CD4-positive, alpha-beta T cell (primary cell): Measurements from ENCODE around the gene CBARP. TPM values are rescaled to one million over a fixed set of nuclear protein-coding genes. Genes with fewer than 3 reads are reported as not detected.

ENCODE experiments used
- ATAC-seq: fragments of 200-7000 bp; cut with Tn5 transposase; one replicate; pipeline ENCODE4 v1.10.0; 2022; ENCODE audit warnings: mild to moderate bottlenecking; ENCODE audit not compliant: poor library complexity
- CTCF ChIA-PET: fragments of 350-600 bp; sonication (Branson Sonifier 250); formaldehyde crosslinking; loops from one replicate; lab custom pipeline; 2021; ENCODE audit warnings: antibody characterized with exemption, inconsistent platforms; lab: Charles Lee
- POLR2A ChIA-PET: fragments of 350-600 bp; sonication (Branson Sonifier 250); formaldehyde crosslinking; loops from one replicate; lab custom pipeline; 2021; ENCODE audit warnings: antibody characterized with exemption, inconsistent platforms; lab: Charles Lee
- DNase-seq, 14 experiments: peaks; one replicate each; pipeline ENCODE4 v3.0.0-alpha.2; 2013 to 2020; ENCODE audit warnings: mixed read lengths in 2 of 14
- H3K27ac ChIP-seq, 2 donors: one replicate each; pipeline versions ENCODE4 v1.5.1 to v1.7.0; 2013; ENCODE audit warnings: low read length in 2 of 2, low read depth in 1 of 2, mild to moderate bottlenecking in 1 of 2
- H3K27me3 ChIP-seq, 2 experiments: 1 replicate in 1 of 2; 2 replicates in 1 of 2; pipeline versions ENCODE4 v1.6.1 to v1.7.0; 2013; ENCODE audit warnings: low read length in 2 of 2, control low read depth in 1 of 2, mild to moderate bottlenecking in 1 of 2, moderate library complexity in 1 of 2; ENCODE audit not compliant: insufficient read depth in 2 of 2, control insufficient read depth in 1 of 2
- H3K36me3 ChIP-seq: one replicate; pipeline ENCODE4 v1.6.1; 2013; ENCODE audit warnings: low read length, control low read depth; ENCODE audit not compliant: insufficient read depth
- H3K4me1 ChIP-seq: one replicate; pipeline ENCODE4 v1.6.1; 2013; ENCODE audit warnings: low read length, control low read depth; ENCODE audit not compliant: insufficient read depth
- H3K4me3 ChIP-seq: one replicate; pipeline ENCODE4 v1.5.1; 2013; ENCODE audit warnings: mild to moderate bottlenecking, low read length, moderate library complexity
- H3K9me3 ChIP-seq, 2 experiments: 1 replicate in 1 of 2; 2 replicates in 1 of 2; pipeline versions ENCODE4 v1.6.1 to v1.7.0; 2013; ENCODE audit warnings: low read length in 2 of 2, mild to moderate bottlenecking in 2 of 2, control low read depth in 1 of 2, moderate library complexity in 1 of 2; ENCODE audit not compliant: control insufficient read depth in 1 of 2, insufficient read depth in 1 of 2
- H3K27ac Mint-ChIP-seq: one replicate; pipeline ENCODE4 v1.8.0; 2020; ENCODE audit warnings: mixed read lengths
- H3K27me3 Mint-ChIP-seq: one replicate; pipeline ENCODE4 v1.8.0; 2021; ENCODE audit warnings: mixed read lengths
- H3K36me3 Mint-ChIP-seq: one replicate; pipeline ENCODE4 v1.8.0; 2021; ENCODE audit warnings: low read depth, mixed read lengths
- H3K4me1 Mint-ChIP-seq: one replicate; pipeline ENCODE4 v1.8.0; 2021; ENCODE audit warnings: low read depth, mixed read lengths
- H3K4me3 Mint-ChIP-seq: one replicate; pipeline ENCODE4 v1.8.0; 2020; ENCODE audit warnings: mild to moderate bottlenecking, mixed read lengths
- H3K9me3 Mint-ChIP-seq: one replicate; pipeline ENCODE4 v1.8.0; 2020; ENCODE audit warnings: mixed read lengths
- intact Hi-C, 2 experiments: fragments of 100-400 bp; cut with DNase I in 1 of 2; cut with micrococcal nuclease in 1 of 2; formaldehyde crosslinking; loops; one replicate each; pipeline versions ENCODE4 v1.15.1 to v1.9.0; 2023 to 2025; cut with DNase I, micrococcal nuclease
- total RNA-seq, 174 experiments: library from RNA in 2 of 174; stranded (reverse) in 2 of 174; gene quantifications; one replicate each; pipeline ENCODE4 v1.2.3 and lab custom pipeline; 2021 to 2026
- TF ChIP-seq, protein P1 (sequence below): fragments of 200-600 bp; IDR thresholded peaks from one replicate; pipeline ENCODE4 v1.8.0; 2022; ENCODE audit warnings: antibody characterized with exemption, mild to moderate bottlenecking

CBARP gene
- total RNA-seq, 2 experiments from 2014 or later: 0.22 TPM; not detected in 1

DNA sequence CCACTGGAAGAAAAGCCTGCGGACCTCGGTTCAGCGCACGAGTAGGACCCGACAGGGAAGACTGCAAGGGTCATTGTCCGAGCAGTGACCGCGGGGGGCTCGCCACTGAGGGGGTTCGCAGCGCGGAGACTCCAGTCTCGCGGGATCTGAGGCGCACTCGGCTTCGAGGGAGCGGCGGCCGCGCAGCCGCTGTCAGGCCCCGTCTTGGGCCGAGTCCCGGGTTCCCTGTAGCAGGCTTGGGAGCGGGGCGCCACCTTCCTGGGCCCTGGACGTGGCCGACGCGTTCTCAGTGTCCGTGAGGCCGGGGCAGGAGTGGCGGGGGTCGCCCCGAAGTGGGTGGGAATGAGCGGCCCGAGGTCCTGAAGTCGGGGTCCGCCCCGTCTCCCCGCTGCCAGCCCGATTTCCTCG is 37.1 kb upstream of the CBARP start:
- no peaks in the 10 kb centered on the region for H3K27me3 Mint-ChIP-seq
- peak overlapping the region; percentile 72 for H3K4me3 Mint-ChIP-seq
- Histone ChIP-seq H3K4me3 (peak overlapping the region; percentile 32), H3K27me3 (no peaks in the 10 kb centered on the region), H3K36me3 (peaks cover 78% of the 10 kb centered on the region), H3K9me3 (no peaks in the 10 kb centered on the region), H3K27ac (peak overlapping the region; percentile 52 to 80), H3K4me1 (peaks cover 77% of the 10 kb centered on the region)
- peak overlapping the region; percentile 96 for H3K27ac Mint-ChIP-seq
- H3K9me3 Mint-ChIP-seq: no peaks in the 10 kb centered on the region
- intact Hi-C loops: loop anchor here (5.0 to 10.0 kb wide), 4 partner anchors 77 to 200 kb away; partner anchors contain the start of genes C19orf25 (in 1 of the 2), DAZAP1 (in 1 of the 2), GAMT (in 1 of the 2) and RPS15 (in 1 of the 2)
- CTCF ChIA-PET: interaction anchor here (0.7 to 4.3 kb wide), 4 partner anchors 9 to 31 kb away, joined by 3 to 26 read pairs (median 10); no protein-coding TSS in a partner anchor
- TF ChIP-seq, protein P1, sequence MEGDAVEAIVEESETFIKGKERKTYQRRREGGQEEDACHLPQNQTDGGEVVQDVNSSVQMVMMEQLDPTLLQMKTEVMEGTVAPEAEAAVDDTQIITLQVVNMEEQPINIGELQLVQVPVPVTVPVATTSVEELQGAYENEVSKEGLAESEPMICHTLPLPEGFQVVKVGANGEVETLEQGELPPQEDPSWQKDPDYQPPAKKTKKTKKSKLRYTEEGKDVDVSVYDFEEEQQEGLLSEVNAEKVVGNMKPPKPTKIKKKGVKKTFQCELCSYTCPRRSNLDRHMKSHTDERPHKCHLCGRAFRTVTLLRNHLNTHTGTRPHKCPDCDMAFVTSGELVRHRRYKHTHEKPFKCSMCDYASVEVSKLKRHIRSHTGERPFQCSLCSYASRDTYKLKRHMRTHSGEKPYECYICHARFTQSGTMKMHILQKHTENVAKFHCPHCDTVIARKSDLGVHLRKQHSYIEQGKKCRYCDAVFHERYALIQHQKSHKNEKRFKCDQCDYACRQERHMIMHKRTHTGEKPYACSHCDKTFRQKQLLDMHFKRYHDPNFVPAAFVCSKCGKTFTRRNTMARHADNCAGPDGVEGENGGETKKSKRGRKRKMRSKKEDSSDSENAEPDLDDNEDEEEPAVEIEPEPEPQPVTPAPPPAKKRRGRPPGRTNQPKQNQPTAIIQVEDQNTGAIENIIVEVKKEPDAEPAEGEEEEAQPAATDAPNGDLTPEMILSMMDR: no peak
- peaks cover 76% of the 10 kb centered on the region for H3K36me3 Mint-ChIP-seq
- peaks cover 58% of the 10 kb centered on the region for H3K4me1 Mint-ChIP-seq
- DNase-seq (peak in 2 of 14 experiments; percentile 41 to 71), ATAC-seq (no peak)
- POLR2A ChIA-PET: interaction anchor here (0.6 to 1.8 kb wide), 33 partner anchors 9 to 1153 kb away, joined by 3 to 25 read pairs (median 4); partner anchors contain the start of genes ABCA7, ARHGAP45, ATP5F1D and CNN2

DNA sequence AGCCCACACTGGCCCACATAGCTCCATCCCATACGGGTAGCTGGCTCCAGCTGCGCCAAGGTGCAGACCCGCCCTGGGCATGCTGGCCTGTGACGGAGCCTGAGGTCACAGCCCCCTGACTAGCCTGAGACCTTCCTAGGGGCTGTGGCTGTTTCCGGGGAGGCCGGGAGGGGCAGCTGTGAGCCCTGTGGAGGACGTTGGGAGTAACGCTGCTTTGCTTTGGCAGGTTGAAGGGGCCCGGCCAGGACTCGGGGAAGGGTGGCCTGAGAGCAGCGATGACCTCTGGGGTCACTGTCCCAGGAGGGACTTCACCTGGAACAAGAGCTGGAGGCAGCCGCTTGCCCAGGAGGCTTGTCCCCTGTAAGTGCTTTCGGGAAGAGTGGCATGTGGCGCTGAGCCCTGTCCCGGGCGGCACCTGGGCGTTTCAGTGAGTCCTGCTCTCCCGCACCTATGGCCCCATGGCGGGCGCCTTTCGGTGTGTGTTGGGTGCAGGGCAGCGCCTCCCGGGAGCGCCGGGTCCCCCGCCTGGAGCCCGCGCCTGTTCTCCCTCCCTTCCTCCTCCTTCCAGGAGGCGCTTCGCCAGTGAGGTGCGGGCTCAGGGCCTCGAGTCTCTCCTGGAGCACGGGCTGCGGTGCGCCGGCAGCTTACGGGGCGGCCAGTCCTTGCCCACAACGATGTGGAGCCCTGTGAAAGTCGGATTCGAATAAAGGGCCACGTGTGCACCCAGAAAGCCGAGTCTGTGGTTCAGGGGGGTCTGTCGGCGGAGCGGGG is 36.5 kb upstream of the CBARP start:
- Mint-ChIP-seq H3K27ac (peak overlapping the region; percentile 82), H3K9me3 (no peaks in the 10 kb centered on the region), H3K36me3 (peaks cover 73% of the 10 kb centered on the region), H3K27me3 (no peaks in the 10 kb centered on the region), H3K4me3 (peak overlapping the region; percentile 81), H3K4me1 (peaks cover 54% of the 10 kb centered on the region)
- ChIA-PET CTCF (interaction anchor here (4.3 kb wide), 1 partner anchor 30 kb away, joined by 26 read pairs; no protein-coding TSS in a partner anchor), POLR2A (interaction anchor here (0.7 to 1.8 kb wide), 4 partner anchors 30 to 207 kb away, joined by 3 to 16 read pairs (median 4); no protein-coding TSS in a partner anchor)
- H3K36me3 ChIP-seq: peaks cover 75% of the 10 kb centered on the region
- peaks cover 74% of the 10 kb centered on the region for H3K4me1 ChIP-seq
- TF ChIP-seq, protein P1: no peak
- no peaks in the 10 kb centered on the region for H3K9me3 ChIP-seq
- H3K27ac ChIP-seq: peak overlapping the region; percentile 52 to 80
- intact Hi-C loops: loop anchor here (10.0 kb wide), 2 partner anchors 131 to 201 kb away; partner anchors contain the start of genes C19orf25 (in 1 of the 2), DAZAP1 (in 1 of the 2) and GAMT (in 1 of the 2)
- no peaks in the 10 kb centered on the region for H3K27me3 ChIP-seq
- no peak overlapping the region for H3K4me3 ChIP-seq
- ATAC-seq (no peak), DNase-seq (peak in 2 of 14 experiments; percentile 26 to 57)

DNA sequence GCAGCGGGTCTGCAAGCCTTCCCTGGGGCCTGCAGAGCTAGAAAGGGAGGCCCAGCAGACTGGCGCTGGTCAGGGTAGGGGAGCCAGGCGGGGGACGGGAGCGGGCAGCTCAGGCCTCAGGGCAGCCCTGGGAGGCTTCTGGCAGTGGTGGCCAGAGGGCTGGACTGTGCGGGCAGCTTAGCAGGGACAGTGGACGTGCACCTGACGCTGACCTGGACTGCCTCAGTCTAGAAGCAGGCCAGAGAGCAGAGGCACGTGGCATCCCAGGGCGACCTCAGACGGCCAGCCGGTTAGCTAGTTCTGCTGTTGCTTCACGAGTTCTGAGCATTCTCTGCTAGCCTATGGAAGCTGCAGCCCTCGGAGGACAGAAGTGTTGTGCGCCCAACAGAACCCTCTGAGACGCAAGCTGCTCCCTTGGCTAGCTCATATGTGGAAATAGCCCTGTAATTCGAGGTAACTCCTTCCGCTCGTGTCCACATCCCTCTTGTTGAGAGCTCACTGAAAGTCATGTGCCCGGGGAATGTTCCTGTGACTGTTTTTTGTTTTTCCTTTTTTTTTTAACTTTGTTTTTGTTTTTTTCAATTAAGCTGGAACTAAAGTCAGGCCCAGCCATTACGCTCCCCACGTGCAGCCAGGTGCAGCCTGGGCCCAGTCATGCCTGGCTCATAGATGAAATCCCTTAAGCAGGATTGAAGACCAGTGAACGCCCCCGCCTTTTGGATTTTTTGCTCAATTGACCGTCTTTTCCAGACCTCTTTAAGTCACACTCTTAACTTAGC is 35.6 kb upstream of the CBARP start:
- no peaks in the 10 kb centered on the region for H3K9me3 ChIP-seq

More for the DNA sequence above, 35.6 kb upstream of the CBARP start:
- Histone ChIP-seq H3K4me3 (no peak overlapping the region), H3K27ac (no peak overlapping the region), H3K4me1 (peaks cover 80% of the 10 kb centered on the region), H3K27me3 (no peaks in the 10 kb centered on the region), H3K36me3 (peaks cover 67% of the 10 kb centered on the region)
- Mint-ChIP-seq H3K9me3 (no peaks in the 10 kb centered on the region), H3K27me3 (no peaks in the 10 kb centered on the region), H3K36me3 (peaks cover 79% of the 10 kb centered on the region), H3K27ac (peak overlapping the region; percentile 82), H3K4me3 (peak overlapping the region; percentile 81), H3K4me1 (peaks cover 62% of the 10 kb centered on the region)
- CTCF ChIA-PET: interaction anchor here (4.3 kb wide), 1 partner anchor 29 kb away, joined by 26 read pairs; no protein-coding TSS in a partner anchor
- intact Hi-C loops: loop anchor here (10.0 kb wide), 2 partner anchors 131 to 201 kb away; partner anchors contain the start of genes C19orf25 (in 1 of the 2), DAZAP1 (in 1 of the 2) and GAMT (in 1 of the 2)
- POLR2A ChIA-PET: interaction anchor here (0.7 to 1.8 kb wide), 6 partner anchors 15 to 357 kb away, joined by 3 to 16 read pairs (median 4); no protein-coding TSS in a partner anchor
- TF ChIP-seq, protein P1: no peak
- DNase-seq: peak in 1 of 14 experiments; percentile 23
- ATAC-seq: no peak
